NCI-H128 (cell line): ENCODE results near the gene BIN1.
"Not testable (repeated sequence)": the region's sequence is repeated elsewhere in the genome, so short reads cannot be mapped to it uniquely, and the experiment has no call there.

Experiments
- DNase-seq: peaks from one replicate; lab custom pipeline; 2025; ENCODE audit not compliant: unreplicated experiment; lab: John Stamatoyannopoulos, UW

BIN1 gene

DNA sequence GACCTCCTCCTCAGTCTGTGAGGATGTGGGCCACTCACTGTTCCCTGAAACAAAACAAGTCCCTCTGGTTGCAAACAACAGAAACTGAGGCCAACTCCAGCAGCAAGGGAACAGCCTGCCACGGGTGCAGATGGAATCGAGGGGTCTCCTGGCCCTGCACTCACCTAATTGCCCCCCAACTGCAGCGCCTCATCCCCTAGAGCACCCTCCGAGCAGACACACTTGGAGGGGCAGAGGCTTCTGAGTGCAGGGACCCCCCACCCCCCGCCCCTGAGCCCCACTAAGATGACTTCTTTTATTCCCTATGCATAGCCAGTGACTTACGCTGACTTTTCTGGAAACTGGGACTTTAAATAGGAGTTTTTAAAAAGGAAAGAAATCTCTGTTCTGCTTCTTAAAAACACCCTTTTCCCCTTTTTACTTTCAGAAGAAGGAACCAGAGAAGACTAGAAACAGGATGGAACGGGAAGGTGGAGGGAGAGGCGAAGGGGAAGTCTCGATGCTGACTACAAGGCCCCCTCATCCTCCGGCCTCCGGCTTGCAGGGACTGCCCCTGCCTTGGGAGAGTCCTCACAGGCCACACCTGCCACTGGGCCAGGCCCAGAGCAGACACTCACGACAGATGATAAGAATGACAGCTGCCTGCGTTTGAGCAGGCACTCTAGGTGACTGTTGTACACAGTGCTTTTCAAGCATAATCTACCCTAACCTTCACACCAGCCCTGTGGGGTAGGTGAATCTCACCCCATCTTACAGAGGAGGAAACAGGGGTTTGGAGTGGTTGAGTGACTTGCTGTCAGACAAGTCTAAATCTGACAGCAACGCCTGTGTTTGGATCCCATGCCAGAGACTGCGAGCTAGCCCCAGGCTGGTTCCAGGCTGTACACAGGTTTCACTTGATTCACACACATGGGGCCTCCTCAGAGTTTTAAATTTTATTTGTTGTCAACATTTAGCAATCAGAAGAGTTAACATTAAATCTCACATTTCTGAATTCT is 28.2 kb upstream of the BIN1 start:
- no peak for DNase-seq

DNA sequence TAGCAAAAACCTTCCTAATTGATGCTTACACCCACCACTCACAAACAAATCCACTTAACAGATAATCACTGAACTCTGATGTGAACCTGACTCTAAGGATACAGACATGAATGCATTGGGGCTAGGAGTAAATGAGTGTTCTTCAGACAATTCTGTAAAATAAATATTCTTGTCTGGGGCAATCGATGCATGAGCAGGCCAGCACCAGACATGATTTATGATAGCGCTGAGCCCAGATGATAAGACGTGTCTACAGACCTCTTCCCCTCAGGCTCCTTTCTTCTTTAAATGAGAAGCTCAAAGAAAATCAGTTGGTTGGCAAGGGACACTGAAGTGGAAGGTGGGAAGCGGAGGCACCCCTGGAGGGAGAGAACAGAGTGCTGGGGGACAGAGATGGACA is 27.3 kb upstream of the BIN1 start:
- DNase-seq = no peak

DNA sequence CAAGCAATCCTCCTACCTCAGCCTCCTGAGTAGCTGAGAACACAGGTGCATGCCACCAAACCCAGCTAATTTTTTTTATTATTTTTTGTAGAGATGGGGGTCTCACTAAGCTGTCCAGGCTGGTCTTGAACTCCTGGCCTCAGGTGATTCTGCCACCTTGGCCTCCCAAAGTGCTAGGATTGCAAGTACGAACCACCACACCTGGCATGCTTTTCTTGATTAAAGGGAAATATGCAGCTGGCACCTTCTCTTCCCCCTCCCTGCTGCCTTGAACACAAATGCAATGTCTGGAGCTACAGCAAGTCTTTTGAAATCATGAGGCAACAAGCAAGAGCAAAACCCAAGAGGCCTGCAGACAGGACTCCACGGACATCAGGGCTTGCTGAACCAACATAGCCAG is 26.8 kb upstream of the BIN1 start:
- no peak for DNase-seq

DNA sequence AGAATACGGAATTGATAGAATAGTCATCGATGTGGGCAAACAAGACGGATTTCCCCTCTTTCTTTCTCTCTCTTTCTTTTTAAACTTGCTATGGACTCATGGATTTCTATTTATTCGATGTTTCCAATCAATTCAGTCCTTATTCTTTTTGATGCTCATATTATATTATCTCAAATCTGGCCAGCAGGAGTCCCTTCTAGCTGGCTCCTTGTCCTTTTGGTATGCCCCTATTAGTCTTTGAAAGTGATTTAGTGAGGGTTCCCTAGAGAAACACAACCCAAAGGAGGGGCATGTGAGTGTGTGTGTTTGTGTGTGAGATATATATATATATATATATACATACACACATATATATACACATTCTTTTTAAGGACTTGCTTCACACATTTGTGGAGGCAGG is 23.5 kb upstream of the BIN1 start:
- DNase-seq = no peak

DNA sequence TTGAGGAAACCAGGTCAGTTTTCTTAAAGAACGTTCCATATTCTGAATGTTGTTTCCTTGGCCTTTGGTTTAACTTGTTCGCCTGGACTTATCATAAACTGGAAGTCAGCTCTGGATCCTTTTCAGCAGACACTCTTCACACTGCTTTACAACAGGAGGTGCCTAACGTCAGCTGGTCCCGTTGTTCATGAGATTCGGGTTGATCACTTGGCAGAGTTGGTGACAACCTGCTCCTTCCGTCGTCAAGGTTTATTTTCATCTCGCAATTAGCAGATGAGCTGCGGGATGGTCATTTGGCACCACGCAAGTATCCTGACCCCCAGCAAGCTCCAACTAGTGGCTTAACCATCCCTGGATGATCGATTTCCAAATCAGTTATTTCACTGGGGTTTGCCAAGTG is 23.0 kb upstream of the BIN1 start:
- DNase-seq = no peak

DNA sequence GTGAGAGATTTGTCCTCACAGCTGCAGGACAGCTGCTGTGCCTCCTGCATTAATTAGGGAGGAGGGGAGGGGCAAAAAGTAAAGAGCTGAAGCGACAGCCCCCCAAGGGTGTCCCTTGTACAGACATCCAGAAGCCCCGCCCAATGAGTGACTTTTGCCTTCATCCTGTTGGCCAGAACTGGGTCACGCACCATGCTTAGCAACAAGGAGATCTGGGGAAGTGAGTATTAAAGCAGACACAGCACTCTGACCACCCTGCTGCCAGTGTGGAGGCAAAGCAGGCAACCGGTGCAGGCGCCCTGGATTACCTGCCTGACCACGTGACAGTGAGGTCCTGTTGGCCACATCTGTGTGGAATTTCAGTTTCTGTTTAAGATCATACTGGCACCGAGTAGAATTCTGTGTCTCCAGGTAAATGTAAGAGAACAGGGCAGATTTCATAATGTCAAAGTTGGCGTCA is 21.5 kb upstream of the BIN1 start:
- DNase-seq = no peak

DNA sequence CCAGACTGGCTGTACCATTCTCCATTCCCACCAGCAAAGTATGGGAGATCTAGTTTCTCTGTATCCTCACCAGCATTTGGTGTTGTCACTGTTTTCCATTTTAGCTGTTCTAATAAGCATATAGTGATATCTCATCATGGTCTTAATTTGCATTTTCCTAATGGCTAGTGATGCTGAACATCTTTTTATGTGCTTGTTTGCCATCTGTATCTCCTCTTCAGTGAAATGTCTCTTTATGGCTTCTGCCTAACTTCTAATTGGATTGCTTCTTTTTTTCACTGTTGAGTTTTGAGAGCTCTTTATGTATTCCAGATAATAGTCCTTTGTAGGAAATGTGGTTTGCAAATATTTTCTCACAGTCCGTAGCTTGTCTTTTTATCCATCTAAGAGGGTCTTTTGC is 18.9 kb upstream of the BIN1 start:
- no peak for DNase-seq

DNA sequence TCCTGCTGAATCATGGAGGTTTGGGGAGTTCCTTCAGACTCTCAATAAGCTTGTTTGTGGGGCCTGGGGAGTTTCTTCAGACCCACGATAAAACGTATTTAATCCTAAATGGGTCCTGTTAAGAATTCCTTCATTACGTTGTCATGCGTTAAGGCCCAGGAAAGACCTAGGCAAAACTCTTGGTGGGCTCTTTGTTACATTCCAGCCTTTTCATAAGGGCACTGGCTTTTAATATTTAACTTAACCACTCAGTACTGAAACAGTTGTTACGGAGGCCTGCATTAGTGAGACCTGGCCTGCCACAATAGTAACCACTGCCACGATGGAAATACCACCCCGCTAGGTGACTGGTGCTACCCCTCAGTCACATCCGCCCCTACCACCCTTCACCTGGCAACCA is 17.5 kb upstream of the BIN1 start:
- no peak for DNase-seq

DNA sequence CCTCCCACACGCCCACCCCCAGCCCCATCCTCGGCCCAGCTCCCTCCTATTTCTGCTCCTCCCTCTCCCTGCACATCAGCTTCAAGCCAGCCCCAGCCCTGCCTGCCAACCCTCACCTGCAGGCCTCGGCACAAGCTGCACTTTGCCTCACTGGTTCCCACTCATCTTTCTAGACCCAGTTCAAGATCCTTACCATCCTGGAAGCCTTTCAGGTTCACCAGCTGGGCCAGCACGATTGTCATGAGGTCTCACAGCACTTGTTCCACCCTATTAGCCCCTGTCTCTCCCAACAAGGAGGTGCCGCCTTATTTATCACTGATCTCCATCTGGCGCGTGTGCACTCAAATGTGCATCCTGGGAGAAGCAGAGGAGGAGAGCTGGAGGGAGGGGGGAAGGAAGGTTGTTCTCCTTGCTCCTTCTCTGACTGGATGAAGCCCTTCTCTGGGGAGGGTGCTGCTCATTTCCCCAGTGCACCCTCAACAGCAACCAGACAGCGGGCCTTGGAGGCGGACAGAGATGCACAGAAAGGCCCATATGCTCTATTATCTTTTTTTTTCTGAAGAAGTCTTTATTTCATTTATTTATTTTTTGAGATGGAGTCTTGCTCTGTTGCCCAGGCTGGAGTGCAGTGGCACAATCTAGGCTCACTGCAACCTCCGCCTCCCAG is 15.5 kb upstream of the BIN1 start:
- no peak for DNase-seq

DNA sequence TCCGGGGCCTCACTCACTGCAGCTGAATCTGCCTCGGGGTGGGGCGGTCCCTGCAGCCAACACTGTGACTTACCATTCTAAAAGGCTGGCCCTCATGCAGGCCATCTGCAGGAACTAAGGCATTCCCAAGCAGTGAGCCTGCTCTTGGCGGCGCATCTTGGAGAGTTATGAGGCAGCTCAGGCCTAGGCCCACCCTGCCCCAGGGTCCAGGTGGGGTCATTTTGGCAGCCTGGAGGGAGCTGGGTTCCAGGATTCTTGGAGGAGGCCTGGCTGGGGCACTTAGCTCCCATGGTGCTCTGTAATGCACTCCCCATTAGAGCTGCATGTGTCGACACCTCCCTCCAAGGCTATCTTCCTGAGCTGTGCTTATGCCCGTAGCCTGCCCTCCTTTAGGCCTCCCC is 14.8 kb upstream of the BIN1 start:
- no peak for DNase-seq

DNA sequence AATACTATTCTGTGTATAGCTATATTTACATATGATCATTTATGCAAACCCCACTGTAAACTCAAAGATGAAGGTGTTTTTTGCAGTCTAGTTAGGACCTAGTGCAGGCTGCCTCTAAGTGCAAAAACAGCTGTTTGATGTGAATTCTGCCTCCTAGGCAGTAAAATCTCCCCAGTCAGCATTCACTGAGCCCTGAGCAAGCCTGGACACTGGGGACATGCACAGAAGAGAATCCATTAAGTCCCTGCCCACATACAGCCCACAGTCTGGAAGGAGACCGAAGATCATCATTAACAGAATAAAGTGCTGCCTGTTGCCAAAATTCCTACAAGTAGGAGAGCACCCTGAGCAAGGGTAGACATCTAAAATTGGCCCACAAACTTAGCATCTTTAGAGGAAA is 14.4 kb upstream of the BIN1 start:
- no peak for DNase-seq

DNA sequence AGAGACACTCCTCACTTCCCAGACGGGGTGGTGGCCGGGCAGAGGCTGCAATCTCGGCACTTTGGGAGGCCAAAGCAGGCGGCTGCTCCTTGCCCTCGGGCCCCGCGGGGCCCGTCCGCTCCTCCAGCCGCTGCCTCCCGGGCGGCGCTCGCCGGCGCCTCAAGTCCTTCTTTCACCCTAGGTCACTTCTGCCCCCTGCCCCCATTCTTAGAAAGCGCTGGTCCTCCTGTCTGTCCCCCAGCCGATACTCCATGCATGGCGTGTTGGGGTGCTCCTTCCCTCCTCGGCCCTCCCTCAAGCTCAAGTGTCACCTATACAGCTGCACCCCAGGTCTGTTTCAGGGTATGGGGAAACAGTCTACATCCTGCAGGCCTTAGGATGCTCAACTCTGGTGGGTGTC is 13.5 kb upstream of the BIN1 start:
- not testable (repeated sequence) for DNase-seq

DNA sequence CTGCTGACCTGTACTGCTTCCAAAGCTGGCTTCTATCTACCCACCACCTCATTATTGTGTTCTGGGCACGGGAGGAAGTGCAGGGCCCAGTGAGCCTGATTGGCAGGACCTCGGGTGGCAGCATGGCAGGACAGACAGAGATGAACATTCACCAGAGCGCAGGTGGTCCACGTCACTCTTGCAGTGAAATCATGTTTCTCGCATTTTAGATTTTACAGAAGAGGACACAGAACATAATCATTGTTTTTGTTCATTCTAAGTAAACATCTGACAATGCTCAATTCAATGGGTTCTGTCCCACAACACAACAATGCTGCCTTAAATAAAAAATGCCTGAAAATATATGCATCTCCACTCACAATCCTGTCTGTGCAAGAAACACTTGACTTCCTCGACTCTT is 11.5 kb upstream of the BIN1 start:
- DNase-seq = no peak

DNA sequence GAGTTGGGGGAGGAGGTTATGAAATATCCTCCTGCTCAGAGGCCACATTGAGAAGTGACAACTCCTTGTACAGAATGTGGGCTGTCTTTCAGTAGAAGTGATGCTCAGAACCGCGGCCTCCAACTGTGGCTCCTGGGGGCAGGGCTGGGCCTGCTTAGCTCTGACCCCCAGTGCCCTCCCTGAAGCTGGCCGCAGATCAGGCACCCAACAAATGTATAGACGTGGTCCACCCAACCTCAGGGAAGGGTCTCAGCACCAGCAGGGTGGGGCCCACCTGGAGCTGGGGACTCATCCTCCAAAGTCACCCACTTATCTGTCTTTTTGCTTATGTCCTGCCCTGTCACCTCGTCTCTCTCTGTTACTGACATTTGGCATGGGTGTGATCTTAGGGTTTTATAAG is 11.1 kb upstream of the BIN1 start:
- DNase-seq = no peak

DNA sequence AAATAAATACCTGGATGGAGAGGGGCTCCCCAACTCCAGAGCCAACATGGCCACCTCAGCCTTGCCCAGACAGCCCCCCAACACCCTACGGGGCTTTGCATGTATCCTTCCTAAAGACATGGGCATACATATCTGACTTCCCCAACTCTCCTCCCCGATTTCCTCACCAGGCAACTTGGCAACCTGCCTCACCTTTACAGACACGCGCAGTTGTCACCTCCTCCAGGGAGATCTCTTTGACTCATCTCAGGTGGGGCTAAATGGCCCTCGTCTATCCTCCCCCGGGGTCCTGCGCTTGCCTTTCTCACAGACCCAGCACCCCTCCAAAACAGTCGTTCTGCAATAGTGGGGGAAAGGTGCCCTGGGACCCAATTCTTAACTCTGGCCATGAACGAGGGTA is 10.6 kb upstream of the BIN1 start:
- DNase-seq = no peak

DNA sequence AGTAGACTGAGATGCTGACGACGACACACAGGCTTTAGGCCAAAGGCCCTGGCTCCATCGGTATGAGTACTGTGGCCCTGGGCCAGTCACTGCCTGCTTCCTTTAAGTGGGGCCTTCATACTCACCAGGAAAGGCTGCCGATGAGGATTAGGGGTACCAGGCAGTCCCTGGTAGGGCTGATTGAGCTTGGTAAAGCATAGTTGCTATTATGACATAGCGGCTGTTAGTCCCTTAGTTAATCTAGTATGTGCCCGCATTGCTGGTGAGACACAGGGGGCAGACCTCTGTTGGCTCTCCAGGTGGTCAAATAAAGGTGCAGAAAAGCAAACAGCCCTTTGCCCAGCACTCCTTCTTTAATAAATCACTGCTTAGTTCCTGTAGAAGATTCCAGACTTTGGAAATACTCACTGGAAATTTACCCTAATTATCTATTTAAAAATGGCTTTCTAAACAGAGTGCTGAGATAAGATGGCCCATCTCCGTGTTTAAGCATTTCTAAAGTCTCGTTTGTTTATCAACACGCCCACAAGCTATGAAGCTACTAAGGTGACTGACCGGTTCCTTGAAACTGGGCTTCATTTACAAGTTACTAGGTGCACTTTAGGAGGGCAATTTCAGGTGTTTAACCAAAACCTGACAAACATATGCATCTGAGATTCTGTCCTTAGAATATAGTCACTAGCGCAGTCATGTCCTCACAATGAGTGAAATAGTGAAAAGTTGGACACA is 8.7 kb upstream of the BIN1 start:
- DNase-seq = no peak

DNA sequence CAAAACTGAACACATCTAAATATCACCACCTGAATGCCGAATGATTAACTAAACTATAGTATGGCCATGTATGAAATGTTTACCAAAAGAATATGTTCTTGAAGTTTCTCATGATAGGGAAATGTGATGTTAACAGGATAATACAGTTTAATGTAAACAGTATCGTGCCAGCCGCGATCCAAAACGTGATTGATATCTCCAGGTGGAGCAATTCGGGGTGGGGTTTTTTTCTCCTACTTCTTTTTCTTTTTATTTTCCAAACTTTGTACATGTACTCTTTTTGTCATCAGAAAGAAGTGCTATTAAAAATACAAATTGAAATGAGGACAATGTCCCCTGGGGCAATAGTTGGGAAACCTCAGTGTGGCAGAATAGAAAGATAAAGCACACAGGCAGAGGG is 4.0 kb upstream of the BIN1 start:
- no peak for DNase-seq

DNA sequence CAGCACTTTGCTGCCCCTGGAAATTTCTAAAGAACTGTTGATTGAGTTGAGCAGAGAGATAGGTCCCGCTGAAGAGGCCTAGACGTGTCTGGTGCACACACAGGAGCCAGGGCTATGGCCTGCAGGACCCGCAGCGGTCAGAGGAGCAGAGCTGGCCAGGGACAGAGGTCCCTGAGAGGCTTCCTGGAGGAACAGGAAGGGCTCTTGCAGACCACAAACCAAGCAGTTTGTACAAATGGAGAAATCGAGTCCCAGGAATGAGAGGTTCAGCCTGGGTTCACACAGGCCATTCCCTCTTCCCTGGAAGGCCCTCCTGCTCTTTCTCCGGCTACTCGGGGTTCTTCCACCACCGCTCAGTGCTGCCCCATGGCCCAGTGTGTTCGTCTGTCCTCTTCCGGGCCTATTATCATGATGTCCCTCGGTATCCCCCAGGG is 1.2 kb upstream of the BIN1 start:
- no peak for DNase-seq

DNA sequence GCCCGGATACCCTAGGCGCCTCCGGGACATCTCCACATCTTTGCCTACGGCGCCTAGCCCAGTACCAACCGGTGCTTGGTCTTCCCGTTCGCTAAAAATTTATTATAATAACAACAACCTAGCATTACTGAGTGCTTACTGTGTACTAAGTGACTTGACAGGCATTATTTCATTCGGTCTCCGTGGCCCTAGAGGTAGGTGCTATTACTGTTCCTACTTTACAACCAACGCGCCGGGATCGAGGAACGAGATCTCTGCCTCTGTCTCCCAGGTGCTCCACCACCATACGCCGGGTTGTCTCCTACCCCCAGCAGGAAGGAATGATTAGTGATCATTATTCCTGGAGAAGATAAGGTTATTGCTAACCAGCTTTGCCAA is 657 bp upstream of the BIN1 start:
- no peak for DNase-seq

DNA sequence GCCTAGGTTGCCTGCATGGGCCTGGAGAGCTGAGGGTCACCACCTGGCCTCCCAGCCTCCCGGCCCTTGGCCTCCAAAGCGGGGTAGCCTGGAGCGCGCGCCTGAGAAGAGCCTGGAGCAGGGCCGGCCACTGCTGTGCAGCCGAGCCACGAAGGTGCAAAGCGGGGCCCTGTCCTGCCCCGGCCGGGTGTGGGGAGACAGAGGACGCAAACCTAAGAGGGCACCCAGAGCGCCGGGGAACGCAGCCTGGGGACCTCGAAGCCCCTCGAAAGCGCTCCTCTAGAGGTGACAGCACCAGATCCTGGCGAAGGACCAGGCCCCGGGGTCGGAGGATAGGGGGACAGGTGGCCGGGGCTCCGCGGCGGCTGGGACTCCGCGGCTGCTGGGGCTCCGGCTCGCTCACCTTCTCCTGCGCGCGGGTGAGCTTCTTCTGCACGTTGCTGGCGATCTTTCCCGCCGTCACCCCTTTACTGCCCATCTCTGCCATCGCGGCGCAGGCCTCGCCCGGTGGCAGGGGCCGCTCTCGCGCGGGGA is 430 bp downstream of the BIN1 start:
- no peak for DNase-seq

DNA sequence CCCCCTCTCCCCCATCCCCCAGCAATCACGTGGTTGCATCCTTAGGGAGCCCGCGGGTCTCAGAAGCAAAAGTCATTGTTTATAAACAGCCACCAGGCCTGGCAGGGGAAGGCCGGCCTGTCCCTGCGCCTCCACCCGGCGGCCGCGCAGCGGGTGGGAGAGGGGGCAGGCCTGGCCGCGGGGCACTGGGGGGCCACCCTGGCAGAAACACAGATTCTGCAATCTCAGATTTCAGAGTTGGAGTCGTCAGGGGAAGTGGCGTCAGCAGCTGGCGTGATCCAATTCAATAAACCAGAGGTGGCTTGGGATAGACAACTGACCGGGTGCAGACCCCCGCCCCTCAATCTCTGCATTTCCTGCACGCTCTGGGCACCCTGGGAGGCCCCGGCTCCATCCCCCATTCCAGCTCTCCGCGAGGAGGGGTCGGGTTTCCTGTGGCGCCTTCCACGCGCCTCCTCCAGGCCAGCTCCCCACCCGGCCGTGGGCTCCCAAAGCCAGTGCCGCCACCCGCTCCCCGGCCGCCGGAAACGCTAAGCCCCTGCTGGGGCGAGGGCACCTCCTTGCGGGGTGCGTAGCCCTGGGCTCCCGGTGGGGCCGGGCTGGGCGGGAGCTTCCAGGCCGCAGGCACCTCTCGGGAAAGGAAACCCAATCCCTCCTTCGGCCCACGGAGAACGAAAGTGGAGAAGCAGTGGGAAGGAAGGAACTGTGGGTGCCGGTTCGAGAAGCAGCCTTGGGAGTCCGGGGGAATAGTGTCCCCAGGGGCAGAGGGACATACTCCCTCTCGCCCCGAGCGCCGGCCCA is 1.1 kb downstream of the BIN1 start:
- no peak for DNase-seq
